ENCODE data around the gene SGCA. TPM values are rescaled to one million over a fixed set of nuclear protein-coding genes. Genes with fewer than 3 reads are reported as not detected.

SGCA gene
- total and polyA plus RNA-seq, 2 of the 13 experiments (the other 11 are each of a cell fraction or from before 2014, with no cell fraction given): not detected

DNA sequence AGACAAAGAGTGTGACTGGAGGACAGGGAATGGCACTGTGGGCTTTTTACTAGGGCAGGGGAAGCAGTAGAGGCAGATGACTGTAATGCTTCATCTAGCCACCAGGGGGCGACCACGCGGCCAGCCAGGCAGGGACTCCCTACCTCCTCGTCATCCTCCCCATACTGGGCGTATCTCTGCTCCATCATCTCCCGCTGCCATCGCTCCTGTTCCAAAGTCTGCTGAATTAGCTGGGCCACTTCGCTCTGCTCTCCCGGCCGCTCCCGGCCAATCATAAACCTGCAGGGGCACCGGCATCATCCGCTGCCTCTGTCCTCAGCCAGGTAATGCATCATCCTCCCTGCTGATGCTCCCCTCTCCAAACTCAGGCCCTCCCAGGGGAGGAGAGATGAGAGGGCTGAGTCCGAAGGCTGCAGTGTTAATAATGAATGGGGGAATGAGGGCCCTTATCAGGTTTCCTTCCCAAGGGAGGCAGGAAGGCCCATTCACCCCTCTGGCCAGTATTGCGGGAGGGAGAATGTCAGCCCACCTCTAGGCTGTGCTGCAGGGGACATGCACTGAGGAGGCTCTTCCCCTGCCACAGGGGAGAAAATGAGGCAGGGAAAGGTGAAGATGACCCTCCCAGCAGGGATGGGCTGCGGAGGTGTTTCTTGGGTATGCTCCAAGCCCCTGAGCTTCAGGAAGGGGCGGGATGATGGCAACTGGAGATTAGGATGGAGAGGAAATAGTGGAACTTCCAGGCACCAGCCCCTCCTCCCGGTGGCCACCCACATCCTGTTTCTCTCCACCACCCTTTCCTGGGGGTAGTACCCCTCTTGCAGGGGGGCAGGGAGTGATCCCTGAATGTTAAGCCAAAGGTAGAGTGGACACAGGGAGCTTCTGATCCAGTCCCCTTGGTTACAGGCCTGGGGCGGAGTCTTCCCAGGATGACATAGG lies 25.6 kb upstream of the SGCA start (continued):
- TF ChIP-seq ZBTB4 (CRISPR knock-in tag; IDR thresholded peaks at IDR 0.05; ENCODE audit: borderline replicate concordance): 0 out of 2 replicates have a peak, but pooled peaks have one; percentile 57
- TF ChIP-seq TGIF2 (CRISPR knock-in tag; IDR thresholded peaks at IDR 0.05): peak; percentile 48; the same call in 1 of the 2 replicates
- TF ChIP-seq ZNF263 (CRISPR knock-in tag; IDR thresholded peaks at IDR 0.05): peak; percentile 94
- TF ChIP-seq HINFP (CRISPR knock-in tag; IDR thresholded peaks at IDR 0.05; ENCODE audit: low read depth): peak; percentile 37; the same call in 1 of the 2 replicates
- peak; percentile 51; the same call in 1 of the 2 replicates for TF ChIP-seq ZNF580 (CRISPR knock-in tag; IDR thresholded peaks at IDR 0.05; ENCODE audit: borderline replicate concordance, low read depth)
- no peak for TF ChIP-seq NR1H2 (CRISPR knock-in tag; IDR thresholded peaks at IDR 0.05; ENCODE audit: borderline replicate concordance, low read depth)
- no peak for TF ChIP-seq TAF1 (CRISPR knock-in tag; IDR thresholded peaks at IDR 0.05)
- no peak for TF ChIP-seq ZSCAN30 (CRISPR knock-in tag; IDR thresholded peaks at IDR 0.05)
- peak; percentile 31; the same call in 1 of the 2 replicates for TF ChIP-seq IRF2 (CRISPR knock-in tag; IDR thresholded peaks at IDR 0.05)
- TF ChIP-seq RAD21 (CRISPR knock-in tag; IDR thresholded peaks at IDR 0.05): peak; percentile 92
- no peak for TF ChIP-seq SP2 (CRISPR knock-in tag; IDR thresholded peaks at IDR 0.05)
- no peak for TF ChIP-seq GRHL1 (CRISPR knock-in tag; conservative IDR thresholded peaks at IDR 0.05)
- peak; percentile 56 to 58; a peak in 1 of 4 replicates for TF ChIP-seq HMGXB4 (CRISPR knock-in tag; IDR thresholded peaks at IDR 0.05; ENCODE audit: borderline replicate concordance in 1 of 2, low read depth in 1 of 2)
